Sciatic nerve (tissue), 2 donors: Measurements from ENCODE around the gene HIVEP1. TPM values are rescaled to one million over a fixed set of nuclear protein-coding genes. Genes with fewer than 3 reads are reported as not detected.

Experiments used
- ATAC-seq: fragments of 200-7000 bp; cut with Tn5 transposase; one replicate; pipeline ENCODE4 v1.9.1; 2020; ENCODE audit warnings: mild to moderate bottlenecking, moderate library complexity
- DNase-seq: peaks from one replicate; pipeline ENCODE4 v3.0.0-alpha.2; 2020; ENCODE audit warnings: low spot score
- intact Hi-C: fragments of 100-400 bp; cut with DNase I; formaldehyde crosslinking; loops from one replicate; pipeline ENCODE4 v1.14.2; 2022
- total RNA-seq: library from RNA; stranded (reverse); fragmentation: NEBNext Ultra II Directional; extraction: Animal tissue kit (Norgen Biotek cat#: 25700); gene quantifications from one replicate; pipeline ENCODE4 v1.2.1, GENCODE V29; 2021
- donor health status: DM: no; HTN: no; CAD: no.
- donor health status: DM: no; HTN: no; CAD: no.

Gene HIVEP1
- total RNA-seq, 1 donor from 2014 or later = 48.6 TPM

- DNase-seq (no peak), ATAC-seq (no peak)
- intact Hi-C loops = loop anchor here (2.0 kb wide), 1 partner anchor 15 kb away; no protein-coding TSS in a partner anchor
Measured at GRCh38 chr6:12189661-12190060, 177.5 kb downstream of the HIVEP1 start.

- DNase-seq (no peak), ATAC-seq (no peak)
- intact Hi-C loops = no loop called here
Measured at GRCh38 chr6:12190252-12190651, 178.1 kb downstream of the HIVEP1 start.

GRCh38 chr6:12196326-12196936 lies 184.3 kb downstream of the HIVEP1 start:
- DNase-seq (no peak), ATAC-seq (no peak)
- intact Hi-C loops = no loop called here

- no peak for DNase-seq
- intact Hi-C loops = no loop called here
- ATAC-seq = no peak
Measured at GRCh38 chr6:12198851-12199250, 186.7 kb downstream of the HIVEP1 start.

- DNase-seq (no peak), ATAC-seq (no peak)
- intact Hi-C loops = no loop called here
Measured at GRCh38 chr6:12200015-12200564, 188.0 kb downstream of the HIVEP1 start.

GRCh38 chr6:12200761-12201160 lies 188.6 kb downstream of the HIVEP1 start:
- intact Hi-C loops = no loop called here
- ATAC-seq = no peak

GRCh38 chr6:12203001-12203400 lies 190.9 kb downstream of the HIVEP1 start:
- intact Hi-C loops = no loop called here
- ATAC-seq (no peak), DNase-seq (no peak)

More at GRCh38 chr6:12200761-12201160, 188.6 kb downstream of the HIVEP1 start:
- no peak for DNase-seq

- ATAC-seq (no peak), DNase-seq (no peak)
- intact Hi-C loops = no loop called here
Measured at GRCh38 chr6:12208190-12208589, 196.1 kb downstream of the HIVEP1 start.

GRCh38 chr6:12208673-12209072 lies 196.6 kb downstream of the HIVEP1 start:
- intact Hi-C loops = no loop called here
- ATAC-seq = no peak
- DNase-seq = no peak

Other genes starting within 250 kb of the HIVEP1 start
- gene ADTRP, start 233.5 kb upstream of the HIVEP1 start, total RNA-seq = 0.76 TPM